H1 (cell line): Measurements from ENCODE around the gene BCAS3. TPM values are rescaled to one million over a fixed set of nuclear protein-coding genes. Genes with fewer than 3 reads are reported as not detected.

Experiments
- CTCF ChIA-PET: fragments of 300-600 bp; sonication (Branson Sonifier 250); formaldehyde crosslinking; loops from one replicate; lab custom pipeline; 2021; ENCODE audit not compliant: partially characterized antibody; lab: Charles Lee
- POLR2A ChIA-PET: fragments of 300-600 bp; sonication (Branson Sonifier 250); formaldehyde crosslinking; loops from one replicate; lab custom pipeline; 2021; ENCODE audit warnings: inconsistent platforms; ENCODE audit not compliant: partially characterized antibody; lab: Charles Lee
- DNase-seq, 2 experiments: peaks; one replicate each; pipeline versions ENCODE4 v3.0.0 to v3.0.0-alpha.2; 2010 to 2022; ENCODE audit warnings: low spot score in 2 of 2, low read depth in 1 of 2, mixed read lengths in 1 of 2
- FAIRE-seq: peaks from 2 replicates; lab custom pipeline; 2011; peaks lifted over from hg19 to GRCh38; lab: Jason Lieb, UNC
- H2AFZ ChIP-seq: 2 replicates; pipeline ENCODE4 v1.8.1; 2012; ENCODE audit warnings: low read length, inconsistent platforms
- H2AK5ac ChIP-seq: 2 replicates; pipeline ENCODE4 v1.6.1; 2013; ENCODE audit warnings: low read depth, low read length
- H2BK120ac ChIP-seq: replicated peaks from 2 replicates; pipeline ENCODE3; 2013; ENCODE audit warnings: low read depth, low read length, inconsistent platforms
- H2BK12ac ChIP-seq: 2 replicates; pipeline ENCODE4 v1.6.1; 2013; ENCODE audit warnings: low read depth, low read length
- H2BK15ac ChIP-seq: 2 replicates; pipeline ENCODE4 v1.6.1; 2013; ENCODE audit warnings: low read length
- H2BK20ac ChIP-seq: 2 replicates; pipeline ENCODE4 v1.6.1; 2013; ENCODE audit warnings: low read length
- H2BK5ac ChIP-seq: 2 replicates; pipeline ENCODE4 v1.6.1; 2013; ENCODE audit warnings: low read depth, low read length
- H3K14ac ChIP-seq: 2 replicates; pipeline ENCODE4 v1.6.1; 2013; ENCODE audit warnings: inconsistent platforms; ENCODE audit not compliant: insufficient read length
- H3K18ac ChIP-seq: 2 replicates; pipeline ENCODE4 v1.6.1; 2013; ENCODE audit warnings: low read length; ENCODE audit errors: extremely low read depth
- H3K23ac ChIP-seq: 2 replicates; pipeline ENCODE4 v1.6.1; 2013; ENCODE audit warnings: inconsistent platforms; ENCODE audit not compliant: insufficient read length
- H3K23me2 ChIP-seq: 2 replicates; pipeline ENCODE4 v1.6.1; 2013; ENCODE audit warnings: low read depth, low read length
- H3K27ac ChIP-seq: 2 replicates; pipeline ENCODE4 v1.6.1; 2011; ENCODE audit warnings: low read depth, low read length, inconsistent platforms
- H3K27me3 ChIP-seq, 4 experiments: replicated peaks in 1 of 4; 1 replicate in 1 of 4; 2 replicates in 3 of 4; pipeline versions ENCODE4 v1.6.1 to v1.8.1; 2011 to 2013; ENCODE audit warnings: low read length in 3 of 4, mild to moderate bottlenecking in 3 of 4, inconsistent platforms in 2 of 4, mixed read lengths in 2 of 4, moderate library complexity in 1 of 4; ENCODE audit not compliant: control insufficient read depth in 3 of 4, insufficient read depth in 3 of 4; ENCODE audit errors: extremely low read depth in 1 of 4
- H3K36me3 ChIP-seq, 4 experiments: 2 replicates each; pipeline versions ENCODE4 v1.6.1 to v1.8.1; 2011 to 2013; ENCODE audit warnings: mild to moderate bottlenecking in 4 of 4, low read length in 3 of 4, moderate library complexity in 2 of 4, control low read depth in 1 of 4, inconsistent platforms in 1 of 4; ENCODE audit not compliant: insufficient read depth in 4 of 4, control insufficient read depth in 2 of 4
- H3K4ac ChIP-seq: replicated peaks from 2 replicates; pipeline ENCODE3; 2013; ENCODE audit warnings: low read length, low read depth, mixed read lengths, inconsistent platforms; ENCODE audit not compliant: insufficient read length
- H3K4me1 ChIP-seq, 4 experiments: replicated peaks in 1 of 4; 1 replicate in 1 of 4; 2 replicates in 3 of 4; pipeline versions ENCODE4 v1.6.1 to v1.8.1; 2011 to 2013; ENCODE audit warnings: low read length in 3 of 4, inconsistent platforms in 2 of 4, mixed read lengths in 1 of 4; ENCODE audit not compliant: insufficient read depth in 4 of 4, control insufficient read depth in 3 of 4
- H3K4me2 ChIP-seq, 2 experiments: 2 replicates each; pipeline versions ENCODE4 v1.6.1 to v1.8.1; 2011 to 2013; ENCODE audit warnings: low read depth in 2 of 2, low read length in 2 of 2, control low read depth in 1 of 2, inconsistent platforms in 1 of 2, mild to moderate bottlenecking in 1 of 2; ENCODE audit not compliant: insufficient read depth in 1 of 2
- H3K4me3 ChIP-seq, 4 experiments: fragments of 200-600, 300-600 bp in 1 of 4; sonication (generic), shearing (Covaris generic), sonication (Bioruptor Twin) in 1 of 4; 2 replicates each; pipeline versions ENCODE4 v1.5.1 to v1.8.1; 2011 to 2016; ENCODE audit warnings: low read length in 4 of 4, low read depth in 3 of 4, control low read depth in 2 of 4, inconsistent platforms in 2 of 4, mild to moderate bottlenecking in 2 of 4, mixed read lengths in 1 of 4, moderate library complexity in 1 of 4; ENCODE audit not compliant: insufficient read depth in 2 of 4; ENCODE audit errors: extremely low read depth in 1 of 4
- H3K56ac ChIP-seq: replicated peaks from 2 replicates; pipeline ENCODE3; 2013; ENCODE audit warnings: low read depth, mild to moderate bottlenecking, mixed read lengths, low read length, inconsistent platforms; ENCODE audit not compliant: insufficient read length
- H3K79me1 ChIP-seq: 2 replicates; pipeline ENCODE4 v1.6.1; 2013; ENCODE audit warnings: low read depth, low read length, control low read depth
- H3K79me2 ChIP-seq, 2 experiments: 2 replicates each; pipeline versions ENCODE4 v1.6.1 to v1.8.1; 2012 to 2013; ENCODE audit warnings: low read length in 2 of 2, mild to moderate bottlenecking in 2 of 2, inconsistent platforms in 1 of 2; ENCODE audit not compliant: insufficient read depth in 2 of 2, control insufficient read depth in 1 of 2
- H3K9ac ChIP-seq, 4 experiments: replicated peaks in 1 of 4; 1 replicate in 1 of 4; 2 replicates in 3 of 4; pipeline versions ENCODE4 v1.6.1 to v1.8.1; 2011 to 2013; ENCODE audit warnings: low read depth in 3 of 4, low read length in 3 of 4, control low read depth in 2 of 4, mild to moderate bottlenecking in 2 of 4, moderate library complexity in 2 of 4, inconsistent platforms in 1 of 4; ENCODE audit errors: extremely low read depth in 1 of 4
- H3K9me3 ChIP-seq, 2 experiments: 2 replicates each; pipeline versions ENCODE4 v1.6.1 to v1.8.1; 2012 to 2013; ENCODE audit warnings: mild to moderate bottlenecking in 2 of 2, moderate library complexity in 2 of 2, control low read depth in 1 of 2, inconsistent platforms in 1 of 2, low read depth in 1 of 2, low read length in 1 of 2, mixed read lengths in 1 of 2; ENCODE audit not compliant: insufficient read depth in 2 of 2
- H4K20me1 ChIP-seq, 2 experiments: replicated peaks in 1 of 2; 2 replicates each; pipeline versions ENCODE3 to v1.8.1; 2011 to 2013; ENCODE audit warnings: inconsistent platforms in 2 of 2, low read length in 2 of 2, mild to moderate bottlenecking in 1 of 2; ENCODE audit not compliant: insufficient read depth in 2 of 2, control insufficient read depth in 1 of 2
- H4K5ac ChIP-seq: 2 replicates; pipeline ENCODE4 v1.6.1; 2013; ENCODE audit warnings: low read length, low read depth, mixed read lengths, inconsistent platforms; ENCODE audit not compliant: insufficient read length
- H4K8ac ChIP-seq: 2 replicates; pipeline ENCODE4 v1.8.0; 2013; ENCODE audit warnings: mild to moderate bottlenecking, moderate library complexity, low read length, inconsistent platforms; ENCODE audit not compliant: insufficient read depth; ENCODE audit errors: extremely low read depth
- H4K91ac ChIP-seq: replicated peaks from 2 replicates; pipeline ENCODE3; 2013; ENCODE audit warnings: low read length, mixed read lengths, inconsistent platforms; ENCODE audit not compliant: insufficient read length
- CBX5 ChIP-seq: fragments of 300-800, 300-1000 bp; sonication (generic); IDR thresholded peaks from 2 replicates; pipeline ENCODE4 v1.7.1; 2016; ENCODE audit warnings: antibody characterized with exemption, low read length, low read depth
- KDM1A ChIP-seq: fragments of 200-600, 300-600 bp; sonication (generic); IDR thresholded peaks from 2 replicates; pipeline ENCODE4 v1.7.1; 2016; ENCODE audit warnings: mild to moderate bottlenecking, low read length, borderline replicate concordance
- NANOG ChIP-seq: IDR thresholded peaks from 2 replicates; pipeline ENCODE4 v1.6.1; 2011; ENCODE audit warnings: low read length, low read depth, mild to moderate bottlenecking, inconsistent platforms; ENCODE audit not compliant: insufficient read depth, poor library complexity, severe bottlenecking
- PHF8 ChIP-seq: fragments of 200-600 bp; sonication (generic); conservative IDR thresholded peaks from 2 replicates; pipeline ENCODE4 v1.7.1; 2012; ENCODE audit warnings: low read depth, mild to moderate bottlenecking, inconsistent platforms, low read length, moderate library complexity
- RFX5 ChIP-seq: IDR thresholded peaks from 2 replicates; pipeline ENCODE4 v1.6.1; 2011; ENCODE audit warnings: low read depth, low read length, improper control_type of control experiment, borderline replicate concordance
- WGBS, 2 experiments: shearing (Covaris generic) in 1 of 2; methylation state at CpG; one replicate each; pipeline versions ENCODE4 v1.1.6 to v1.1.7; 2013 to 2015; ENCODE audit warnings: low lambda C conversion rate in 2 of 2, mixed read lengths in 2 of 2, inconsistent platforms in 1 of 2, low coverage in 1 of 2, missing lambda C conversion rate in 1 of 2; ENCODE audit not compliant: insufficient replicate concordance in 2 of 2, insufficient coverage in 1 of 2, insufficient read length in 1 of 2; ENCODE audit errors: extremely low coverage in 1 of 2, missing lambda C conversion rate in 1 of 2; 5-methylcytosine and 5-hydroxymethylcytosine counted together
- polyA plus RNA-seq, 7 experiments: library from polyadenylated mRNA; depleted of rRNA in 3 of 7; stranded (reverse) in 5 of 7; unstranded in 2 of 7; fragments of >200 nt in 5 of 7; fragments of 200-250 nt in 2 of 7; gene quantifications; 1 replicate in 5 of 7; 2 replicates in 1 of 7; 4 replicates in 1 of 7; pipeline versions ENCODE4 v1.2.1 to v1.2.3, GENCODE V29; 2011 to 2013; ENCODE audit warnings: missing spikeins in 2 of 7, mixed read lengths in 2 of 7
- total RNA-seq: library from RNA; stranded (reverse); fragmentation: NEBNext Ultra II Directional; extraction: Animal tissue kit (Norgen Biotek cat#: 25700); gene quantifications from 2 replicates; pipeline ENCODE4 v1.2.1, GENCODE V29; 2021
- TF ChIP-seq, protein P1 (sequence below): IDR thresholded peaks from 2 replicates; pipeline ENCODE4 v1.6.1; 2012; ENCODE audit warnings: inconsistent platforms

The BCAS3 gene
- total and polyA plus RNA-seq, 2 of the 8 experiments (the other 6 are each of a cell fraction or from before 2014, with no cell fraction given), result 9.9 to 13.3 TPM

- Histone ChIP-seq H2BK15ac (no peak overlapping the region), H2AFZ (no peak overlapping the region), H3K79me1 (no peaks in the 10 kb centered on the region), H3K79me2 (no peaks in the 10 kb centered on the region), H3K4ac (no peak overlapping the region), H4K20me1 (no peaks in the 10 kb centered on the region), H3K23me2 (no peaks in the 10 kb centered on the region), H3K23ac (no peak overlapping the region), H3K9ac (no peak overlapping the region), H3K56ac (no peak overlapping the region), H3K18ac (no peak overlapping the region), H4K91ac (no peak overlapping the region), H2BK12ac (no peak overlapping the region), H3K4me3 (no peak overlapping the region), H3K4me1 (peaks cover 0 to 5% (median 0%) of the 10 kb centered on the region in 4 experiments; a peak in 2 of 7 replicates), H3K36me3 (peaks cover 0 to 4% (median 0%) of the 10 kb centered on the region in 4 experiments; a peak in 1 of 8 replicates), H4K8ac (no peak overlapping the region), H2BK20ac (no peak overlapping the region), H3K27me3 (no peaks in the 10 kb centered on the region), H2BK120ac (no peak overlapping the region), H3K27ac (no peak overlapping the region), H3K4me2 (no peak overlapping the region), H4K5ac (no peak overlapping the region), H2AK5ac (no peak overlapping the region), H2BK5ac (no peak overlapping the region), H3K14ac (no peak overlapping the region), H3K9me3 (no peaks in the 10 kb centered on the region)
- DNase-seq (no peak), FAIRE-seq (no peak)
- TF ChIP-seq KDM1A (no peak), NANOG (no peak), PHF8 (no peak), RFX5 (no peak), CBX5 (no peak)
- TF ChIP-seq, protein P1, sequence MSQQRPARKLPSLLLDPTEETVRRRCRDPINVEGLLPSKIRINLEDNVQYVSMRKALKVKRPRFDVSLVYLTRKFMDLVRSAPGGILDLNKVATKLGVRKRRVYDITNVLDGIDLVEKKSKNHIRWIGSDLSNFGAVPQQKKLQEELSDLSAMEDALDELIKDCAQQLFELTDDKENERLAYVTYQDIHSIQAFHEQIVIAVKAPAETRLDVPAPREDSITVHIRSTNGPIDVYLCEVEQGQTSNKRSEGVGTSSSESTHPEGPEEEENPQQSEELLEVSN, result no peak
- WGBS, 2 experiments, result 88% methylated on average over 2 of the region's 2 CpGs; no CpG with 5 or more reads in 1 of the 2 experiments
- POLR2A ChIA-PET, result no interaction called here
- CTCF ChIA-PET, result no interaction called here
Measured at GRCh38 chr17:60891149-60891548, 213.5 kb downstream of the BCAS3 start.
